Sigmoid colon (tissue), 7 donors: ENCODE results near the gene DNAH14. TPM values are rescaled to one million over a fixed set of nuclear protein-coding genes. Genes with fewer than 3 reads are reported as not detected.
"Not testable (repeated sequence)": the region's sequence is repeated elsewhere in the genome, so short reads cannot be mapped to it uniquely, and the experiment has no call there.

Source experiments
- DNase-seq: peaks from one replicate; pipeline ENCODE4 v3.0.0-alpha.2; 2019
- H3K27ac ChIP-seq, 4 donors: fragments of 200-600 bp; sonication (generic); one replicate each; pipeline ENCODE4 v1.5.1; 2016 to 2019; ENCODE audit warnings: mild to moderate bottlenecking in 1 of 4
- H3K27me3 ChIP-seq, 3 donors: fragments of 200-600 bp; sonication (generic); one replicate each; pipeline ENCODE4 v1.5.1; 2019; ENCODE audit warnings: mild to moderate bottlenecking in 1 of 3
- H3K36me3 ChIP-seq, 4 donors: fragments of 200-600 bp; sonication (generic); one replicate each; pipeline ENCODE4 v1.5.1; 2016 to 2019
- H3K4me1 ChIP-seq, 4 donors: fragments of 200-600 bp; sonication (generic); one replicate each; pipeline ENCODE4 v1.5.1; 2017 to 2019
- H3K4me3 ChIP-seq, 4 donors: fragments of 200-600 bp; sonication (generic); one replicate each; pipeline ENCODE4 v1.5.1; 2017 to 2019; ENCODE audit warnings: mild to moderate bottlenecking in 2 of 4, moderate library complexity in 1 of 4
- H3K9me3 ChIP-seq, 4 donors: fragments of 200-600 bp in 3 of 4; sonication (generic) in 3 of 4; one replicate each; pipeline versions ENCODE4 v1.5.1 to v1.6.1; 2013 to 2019
- CTCF ChIP-seq, 4 experiments: fragments of 450-650 bp in 3 of 4; fragments of 200-600 bp in 1 of 4; IDR thresholded peaks; one replicate each; pipeline ENCODE4 v1.5.1; 2016 to 2019; ENCODE audit warnings: antibody characterized with exemption in 4 of 4, mild to moderate bottlenecking in 3 of 4, moderate library complexity in 2 of 4
- EP300 ChIP-seq, 4 donors: sonication (generic); formaldehyde crosslinking; IDR thresholded peaks; one replicate each; pipeline ENCODE4 v1.6.1; 2017; ENCODE audit warnings: antibody characterized with exemption in 4 of 4
- POLR2A ChIP-seq, 2 donors: fragments of 450-650 bp; IDR thresholded peaks; one replicate each; pipeline ENCODE4 v1.6.1; 2016; ENCODE audit warnings: antibody characterized with exemption in 2 of 2, mild to moderate bottlenecking in 2 of 2, moderate library complexity in 2 of 2
- POLR2AphosphoS5 ChIP-seq, 4 donors: sonication (generic); formaldehyde crosslinking; IDR thresholded peaks; one replicate each; pipeline ENCODE4 v1.6.1; 2017; ENCODE audit warnings: antibody characterized with exemption in 4 of 4
- WGBS, 2 donors: extraction: QIAGEN DNeasy Blood & Tissue Kit; methylation state at CpG; one replicate each; pipeline ENCODE4 v1.1.7; 2013; 5-methylcytosine and 5-hydroxymethylcytosine counted together
- intact Hi-C: fragments of 100-400 bp; cut with DNase I; formaldehyde crosslinking; loops from one replicate; pipeline ENCODE4 v1.15.1; 2023
- polyA plus RNA-seq, 3 donors: library from polyadenylated mRNA; stranded (reverse); fragments of 200-250 nt; gene quantifications; one replicate each; pipeline ENCODE4 v1.2.3, GENCODE V29; 2013
- total RNA-seq, 4 donors: library from RNA; depleted of rRNA; stranded (reverse); fragments of >200 nt; gene quantifications; one replicate each; pipeline ENCODE4 v1.1.0, GENCODE V29; 2016
- donor health status: healthy with polysubstance abuse.
- donor health status: Bipolar disorder and iron deficiency.
- donor health status: healthy.

The DNAH14 gene
- total and polyA plus RNA-seq, 7 donors, result 2.4 to 9.7 (median 3.3) TPM

GRCh38 chr1:224921354-224921753 is 8.1 kb upstream of the DNAH14 start:
- no peaks in the 10 kb centered on the region for H3K36me3 ChIP-seq
- 91 to 94% methylated on average over 3 of the region's 3 CpGs for WGBS, 2 donors
- H3K4me1 ChIP-seq, result no peaks in the 10 kb centered on the region
- H3K27me3 ChIP-seq, result no peaks in the 10 kb centered on the region
- no peak overlapping the region for H3K27ac ChIP-seq
- TF ChIP-seq EP300 (IDR thresholded peaks at IDR 0.05) (no peak), POLR2A (IDR thresholded peaks at IDR 0.05) (no peak), CTCF (IDR thresholded peaks at IDR 0.05) (no peak), POLR2AphosphoS5 (IDR thresholded peaks at IDR 0.05) (no peak)
- peaks cover 0 to 3% (median 0%) of the 10 kb centered on the region in 4 donors for H3K9me3 ChIP-seq
- no peak overlapping the region for H3K4me3 ChIP-seq
- intact Hi-C loops, result no loop called here
- no peak for DNase-seq

- intact Hi-C loops, result loop anchor here (1.0 to 2.0 kb wide), 2 partner anchors 278 to 410 kb away; no protein-coding TSS in a partner anchor
- peak in 3 of 4 experiments; percentile 57 to 73 (median 61) for TF ChIP-seq CTCF (IDR thresholded peaks at IDR 0.05)
- no peak for TF ChIP-seq EP300 (IDR thresholded peaks at IDR 0.05)
- no peak for TF ChIP-seq POLR2A (IDR thresholded peaks at IDR 0.05)
- Histone ChIP-seq H3K27ac (no peak overlapping the region), H3K36me3 (no peaks in the 10 kb centered on the region), H3K4me1 (no peaks in the 10 kb centered on the region), H3K27me3 (no peaks in the 10 kb centered on the region), H3K9me3 (no peaks in the 10 kb centered on the region), H3K4me3 (no peak overlapping the region)
- WGBS, 2 donors, result 39 to 45% methylated on average over 5 of the region's 5 CpGs
- no peak for DNase-seq
Measured at GRCh38 chr1:224922404-224923164, 6.9 kb upstream of the DNAH14 start.

GRCh38 chr1:224923726-224924125 is 5.7 kb upstream of the DNAH14 start:
- WGBS, 2 donors, result 82 to 83% methylated on average over 4 of the region's 4 CpGs
- Histone ChIP-seq H3K4me1 (no peaks in the 10 kb centered on the region), H3K27me3 (no peaks in the 10 kb centered on the region), H3K4me3 (no peak overlapping the region), H3K9me3 (no peaks in the 10 kb centered on the region), H3K27ac (no peak overlapping the region), H3K36me3 (no peaks in the 10 kb centered on the region)
- intact Hi-C loops, result loop anchor here (2.0 kb wide), 1 partner anchor 411 kb away; no protein-coding TSS in a partner anchor
- no peak for TF ChIP-seq EP300 (IDR thresholded peaks at IDR 0.05)
- TF ChIP-seq CTCF (IDR thresholded peaks at IDR 0.05), result no peak
- no peak for TF ChIP-seq POLR2A (IDR thresholded peaks at IDR 0.05)
- no peak for TF ChIP-seq POLR2AphosphoS5 (IDR thresholded peaks at IDR 0.05)
- no peak for DNase-seq

- H3K27ac ChIP-seq, DNase-seq, H3K9me3 ChIP-seq, H3K4me1 ChIP-seq, H3K27me3 ChIP-seq, H3K36me3 ChIP-seq, intact Hi-C loops, H3K4me3 ChIP-seq: not testable (repeated sequence)
- WGBS, 2 donors, result 88% methylated on average over 3 of the region's 3 CpGs
Measured at GRCh38 chr1:224927631-224928030, 1.8 kb upstream of the DNAH14 start.

- intact Hi-C loops, result no loop called here
- Histone ChIP-seq H3K9me3 (peaks cover 0 to 5% (median 0%) of the 10 kb centered on the region in 4 donors), H3K27me3 (no peaks in the 10 kb centered on the region), H3K27ac (no peak overlapping the region), H3K4me1 (peaks cover 0 to 9% (median 4%) of the 10 kb centered on the region in 4 donors), H3K4me3 (peak overlapping the region in 1 of 4 donors; percentile 66), H3K36me3 (no peaks in the 10 kb centered on the region)
- TF ChIP-seq POLR2A (IDR thresholded peaks at IDR 0.05), result no peak
- no peak for TF ChIP-seq EP300 (IDR thresholded peaks at IDR 0.05)
- TF ChIP-seq CTCF (IDR thresholded peaks at IDR 0.05), result no peak
- no peak for TF ChIP-seq POLR2AphosphoS5 (IDR thresholded peaks at IDR 0.05)
- WGBS, 2 donors, result 61 to 76% methylated on average over 4 of the region's 4 CpGs
- no peak for DNase-seq
Measured at GRCh38 chr1:224928906-224929305, 569 bp upstream of the DNAH14 start.
